SK-N-SH (cell line): ENCODE measurements around the gene MBD6. TPM values are rescaled to one million over a fixed set of nuclear protein-coding genes. Genes with fewer than 3 reads are reported as not detected.

Source experiments
- CTCF ChIA-PET: fragments of 300-600, 350-600 bp; formaldehyde crosslinking; extraction: SDS; loops from one replicate; lab custom pipeline; 2021; lab: Yijun Ruan, JAX
- POLR2A ChIA-PET: fragments of 350-600 bp; sonication (Branson Sonifier 250); formaldehyde crosslinking; extraction: SDS; loops from one replicate; lab custom pipeline; 2020; ENCODE audit warnings: antibody characterized with exemption, inconsistent platforms; lab: Yijun Ruan, JAX
- DNase-seq: peaks from one replicate; pipeline ENCODE4 v3.0.0; 2012
- H2AFZ ChIP-seq: fragments of 200-600 bp; sonication (generic); 2 replicates; pipeline ENCODE4 v1.8.1; 2016; ENCODE audit warnings: antibody characterized with exemption, mild to moderate bottlenecking, low read depth
- H3F3A ChIP-seq: fragments of 200-600 bp; sonication (generic); replicated peaks from 2 replicates; pipeline ENCODE3; 2016; ENCODE audit warnings: antibody characterized with exemption, mild to moderate bottlenecking; ENCODE audit not compliant: insufficient read depth
- H3K27ac ChIP-seq, 2 experiments: fragments of 200-500 bp in 1 of 2; fragments of 200-600 bp in 1 of 2; sonication (Bioruptor generic) in 1 of 2; sonication (generic), shearing (Covaris generic) in 1 of 2; 2 replicates each; pipeline versions ENCODE4 v1.5.1 to v1.6.1; 2014 to 2016; ENCODE audit warnings: low read depth in 2 of 2, inconsistent platforms in 1 of 2, low read length in 1 of 2, mild to moderate bottlenecking in 1 of 2, mixed read lengths in 1 of 2
- H3K27me3 ChIP-seq: fragments of 200-600 bp; sonication (generic), shearing (Covaris generic); 2 replicates; pipeline ENCODE4 v1.6.1; 2016; ENCODE audit warnings: mixed run types; ENCODE audit not compliant: insufficient read depth
- H3K36me3 ChIP-seq, 2 experiments: fragments of 200-500 bp in 1 of 2; fragments of 200-600 bp in 1 of 2; sonication (Bioruptor generic) in 1 of 2; sonication (generic) in 1 of 2; replicated peaks in 1 of 2; 2 replicates each; pipeline versions ENCODE3 to v1.5.1; 2014 to 2016; ENCODE audit warnings: low read length in 1 of 2, mild to moderate bottlenecking in 1 of 2; ENCODE audit not compliant: insufficient read depth in 2 of 2, control insufficient read depth in 1 of 2
- H3K4me1 ChIP-seq, 2 experiments: fragments of 200-500 bp in 1 of 2; fragments of 200-600 bp in 1 of 2; sonication (Bioruptor generic) in 1 of 2; sonication (generic), shearing (Covaris generic) in 1 of 2; 2 replicates each; pipeline versions ENCODE4 v1.5.1 to v1.6.1; 2014 to 2016; ENCODE audit warnings: low read depth in 1 of 2, low read length in 1 of 2, mixed run types in 1 of 2; ENCODE audit not compliant: insufficient read depth in 2 of 2, control insufficient read depth in 1 of 2
- H3K4me2 ChIP-seq: fragments of 200-600 bp; sonication (generic), shearing (Covaris generic); 2 replicates; pipeline ENCODE4 v1.6.1; 2017; ENCODE audit warnings: mixed run types
- H3K4me3 ChIP-seq, 2 experiments: fragments of 200-500 bp in 1 of 2; fragments of 200-600 bp in 1 of 2; sonication (Bioruptor generic) in 1 of 2; sonication (generic), shearing (Covaris generic) in 1 of 2; 2 replicates each; pipeline versions ENCODE4 v1.5.1 to v1.8.1; 2014 to 2016; ENCODE audit warnings: low read depth in 2 of 2, inconsistent platforms in 1 of 2, low read length in 1 of 2, mild to moderate bottlenecking in 1 of 2, mixed read lengths in 1 of 2, moderate library complexity in 1 of 2
- H3K79me2 ChIP-seq: fragments of 200-600 bp; sonication (generic); 2 replicates; pipeline ENCODE4 v1.8.1; 2017; ENCODE audit warnings: mild to moderate bottlenecking; ENCODE audit not compliant: insufficient read depth
- H3K9ac ChIP-seq: fragments of 200-600 bp; sonication (generic); 2 replicates; pipeline ENCODE4 v1.6.1; 2017; ENCODE audit warnings: mixed run types
- H3K9me2 ChIP-seq: fragments of 200-600 bp; sonication (generic); 2 replicates; pipeline ENCODE4 v1.6.1; 2017; ENCODE audit warnings: mixed run types
- H3K9me3 ChIP-seq: fragments of 200-600 bp; sonication (generic); 2 replicates; pipeline ENCODE4 v1.6.1; 2017; ENCODE audit warnings: mixed run types, mild to moderate bottlenecking, moderate library complexity
- H4K20me1 ChIP-seq: fragments of 200-600 bp; sonication (generic); 2 replicates; pipeline ENCODE4 v1.6.1; 2017; ENCODE audit warnings: mild to moderate bottlenecking, mixed run types; ENCODE audit not compliant: insufficient read depth
- CHD2 ChIP-seq: fragments of 150-350 bp; IDR thresholded peaks from 2 replicates; pipeline ENCODE4 v1.6.1; 2018; ENCODE audit warnings: low read length; ENCODE audit not compliant: partially characterized antibody
- ELF1 ChIP-seq: IDR thresholded peaks from 2 replicates; pipeline ENCODE4 v1.4.0; 2012
- EP300 ChIP-seq, 2 experiments: IDR thresholded peaks; 2 replicates each; pipeline versions ENCODE4 v1.4.0 to v1.6.1; 2012; ENCODE audit warnings: borderline replicate concordance in 1 of 2, low read depth in 1 of 2, low read length in 1 of 2
- EZH2phosphoT487 ChIP-seq: fragments of 200-600 bp; sonication (generic); IDR thresholded peaks from 2 replicates; pipeline ENCODE4 v1.6.1; 2017; ENCODE audit warnings: low read depth, mixed run types, mild to moderate bottlenecking, antibody characterized with exemption, moderate library complexity, borderline replicate concordance
- FOSL2 ChIP-seq: IDR thresholded peaks from 2 replicates; pipeline ENCODE4 v1.4.0; 2012; ENCODE audit warnings: low read depth, mild to moderate bottlenecking, moderate library complexity, borderline replicate concordance
- FOXM1 ChIP-seq: IDR thresholded peaks from 2 replicates; pipeline ENCODE4 v1.4.0; 2012; ENCODE audit warnings: low read depth, mild to moderate bottlenecking
- GATA2 ChIP-seq: sonication (generic); formaldehyde crosslinking; IDR thresholded peaks from 2 replicates; pipeline ENCODE4 v1.5.0; 2020; ENCODE audit warnings: mild to moderate bottlenecking, missing genetic modification reagents
- NFIC ChIP-seq: IDR thresholded peaks from 2 replicates; pipeline ENCODE4 v1.4.0; 2012; ENCODE audit warnings: borderline replicate concordance
- SIN3A ChIP-seq: IDR thresholded peaks from 2 replicates; pipeline ENCODE4 v1.6.1; 2012; ENCODE audit warnings: low read depth, mild to moderate bottlenecking, low read length, moderate library complexity, borderline replicate concordance
- SMC3 ChIP-seq: IDR thresholded peaks from 2 replicates; pipeline ENCODE4 v1.6.1; 2012; ENCODE audit warnings: low read depth, low read length, improper control_type of control experiment
- YY1 ChIP-seq: IDR thresholded peaks from 2 replicates; pipeline ENCODE4 v1.4.0; 2012; ENCODE audit warnings: low read depth, mild to moderate bottlenecking
- WGBS: methylation state at CpG from one replicate; pipeline ENCODE4 v1.1.6; 2017; ENCODE audit warnings: low lambda C conversion rate; 5-methylcytosine and 5-hydroxymethylcytosine counted together
- polyA plus RNA-seq, 3 experiments: library from polyadenylated mRNA; depleted of rRNA; stranded (reverse); fragments of >200 nt; gene quantifications; 2 replicates each; pipeline ENCODE4 v1.2.3, GENCODE V29; 2012
- TF ChIP-seq, protein P1 (sequence below): fragments of 150-350 bp; IDR thresholded peaks from 2 replicates; pipeline ENCODE4 v1.6.1; 2017; ENCODE audit warnings: antibody characterized with exemption, low read length, low read depth, borderline replicate concordance
- TF ChIP-seq, protein P2 (sequence below): IDR thresholded peaks from 2 replicates; pipeline ENCODE4 v1.4.0; 2012; ENCODE audit warnings: low read depth, borderline replicate concordance
- TF ChIP-seq, protein P3 (sequence below): IDR thresholded peaks from 2 replicates; pipeline ENCODE4 v1.4.0; 2012; ENCODE audit warnings: low read depth
- TF ChIP-seq, protein P4 (sequence below): IDR thresholded peaks from 2 replicates; pipeline ENCODE4 v1.6.1; 2012; ENCODE audit warnings: mild to moderate bottlenecking, low read depth, low read length, moderate library complexity
- TF ChIP-seq, protein P5 (sequence below): IDR thresholded peaks from 2 replicates; pipeline ENCODE4; 2012

Gene MBD6
- polyA plus RNA-seq, 1 of the 3 experiments (the other 2 are of a cell fraction), result 8.6 TPM

DNA sequence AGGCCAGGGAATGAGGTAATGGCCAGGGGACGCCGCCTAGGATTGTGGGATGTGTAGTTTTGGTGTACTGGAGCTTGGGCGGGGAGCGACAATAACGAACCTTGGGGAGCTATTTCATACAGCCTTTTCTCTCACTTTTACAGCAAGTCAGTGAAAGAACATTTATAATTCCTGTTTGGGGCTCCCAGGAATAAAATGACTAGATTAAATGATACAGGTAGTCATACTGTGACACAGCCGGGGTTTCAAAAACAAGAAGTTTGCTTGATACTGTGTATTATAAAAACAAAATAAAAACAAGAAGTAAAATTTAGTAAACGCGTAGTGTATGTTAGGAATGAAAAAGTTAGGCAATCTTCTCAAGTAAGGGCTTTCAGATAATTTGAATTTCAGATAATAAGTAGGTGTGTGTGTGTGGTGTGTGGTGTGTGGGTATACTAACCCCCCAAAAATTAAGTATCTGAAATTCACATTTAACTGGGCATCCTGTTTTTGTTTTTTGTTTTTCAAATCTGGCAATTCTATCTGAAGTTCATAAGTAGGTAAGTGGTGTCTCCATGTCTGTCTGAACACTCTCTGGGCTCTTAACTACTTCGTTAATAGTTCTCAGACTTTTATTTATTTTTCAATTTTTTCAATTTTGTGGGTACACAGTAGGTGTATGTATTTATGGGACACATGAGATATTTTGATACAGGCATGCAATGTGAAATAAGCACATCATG is 24.8 kb downstream of the MBD6 start:
- H3K4me2 ChIP-seq, result peak overlapping the region; percentile 97
- no peaks in the 10 kb centered on the region for H3K9me2 ChIP-seq
- peak overlapping the region; percentile 84 to 86 for H3K4me3 ChIP-seq
- H3K9ac ChIP-seq, result peak overlapping the region; percentile 95; the same call in 1 of the 2 replicates
- TF ChIP-seq YY1 (no peak; the same call in 1 of the 2 replicates), SIN3A (no peak), GATA2 (no peak), FOSL2 (no peak), ELF1 (no peak), CHD2 (no peak)
- TF ChIP-seq, protein P1, sequence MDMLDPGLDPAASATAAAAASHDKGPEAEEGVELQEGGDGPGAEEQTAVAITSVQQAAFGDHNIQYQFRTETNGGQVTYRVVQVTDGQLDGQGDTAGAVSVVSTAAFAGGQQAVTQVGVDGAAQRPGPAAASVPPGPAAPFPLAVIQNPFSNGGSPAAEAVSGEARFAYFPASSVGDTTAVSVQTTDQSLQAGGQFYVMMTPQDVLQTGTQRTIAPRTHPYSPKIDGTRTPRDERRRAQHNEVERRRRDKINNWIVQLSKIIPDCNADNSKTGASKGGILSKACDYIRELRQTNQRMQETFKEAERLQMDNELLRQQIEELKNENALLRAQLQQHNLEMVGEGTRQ, result no peak
- TF ChIP-seq, protein P2, sequence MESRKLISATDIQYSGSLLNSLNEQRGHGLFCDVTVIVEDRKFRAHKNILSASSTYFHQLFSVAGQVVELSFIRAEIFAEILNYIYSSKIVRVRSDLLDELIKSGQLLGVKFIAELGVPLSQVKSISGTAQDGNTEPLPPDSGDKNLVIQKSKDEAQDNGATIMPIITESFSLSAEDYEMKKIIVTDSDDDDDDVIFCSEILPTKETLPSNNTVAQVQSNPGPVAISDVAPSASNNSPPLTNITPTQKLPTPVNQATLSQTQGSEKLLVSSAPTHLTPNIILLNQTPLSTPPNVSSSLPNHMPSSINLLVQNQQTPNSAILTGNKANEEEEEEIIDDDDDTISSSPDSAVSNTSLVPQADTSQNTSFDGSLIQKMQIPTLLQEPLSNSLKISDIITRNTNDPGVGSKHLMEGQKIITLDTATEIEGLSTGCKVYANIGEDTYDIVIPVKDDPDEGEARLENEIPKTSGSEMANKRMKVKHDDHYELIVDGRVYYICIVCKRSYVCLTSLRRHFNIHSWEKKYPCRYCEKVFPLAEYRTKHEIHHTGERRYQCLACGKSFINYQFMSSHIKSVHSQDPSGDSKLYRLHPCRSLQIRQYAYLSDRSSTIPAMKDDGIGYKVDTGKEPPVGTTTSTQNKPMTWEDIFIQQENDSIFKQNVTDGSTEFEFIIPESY, result no peak
- peaks cover 63% of the 10 kb centered on the region for H3K79me2 ChIP-seq
- no peaks in the 10 kb centered on the region for H3K9me3 ChIP-seq
- DNase-seq, result no peak
- H2AFZ ChIP-seq, result peak overlapping the region; percentile 93
- H3K4me1 ChIP-seq, result peaks cover 18 to 29% of the 10 kb centered on the region in 2 experiments
- POLR2A ChIA-PET, result interaction anchor here (1.2 to 2.6 kb wide), 3 partner anchors 10 to 27 kb away, joined by 4 to 13 read pairs (median 5); partner anchors contain the start of gene DDIT3
- peaks cover 6 to 14% of the 10 kb centered on the region in 2 experiments for H3K36me3 ChIP-seq
- peaks cover 17% of the 10 kb centered on the region for H4K20me1 ChIP-seq
- H3F3A ChIP-seq, result peaks cover 17% of the 10 kb centered on the region
- CTCF ChIA-PET, result interaction anchor here (1.0 to 2.3 kb wide), 4 partner anchors 11 to 85 kb away, joined by 3 to 10 read pairs (median 4); partner anchors contain the start of genes B4GALNT1 and DDIT3
- H3K27me3 ChIP-seq, result no peaks in the 10 kb centered on the region
- WGBS, result 11% methylated on average over 9 of the region's 9 CpGs
- no peak overlapping the region; a peak in 1 of 4 replicates for H3K27ac ChIP-seq

DNA sequence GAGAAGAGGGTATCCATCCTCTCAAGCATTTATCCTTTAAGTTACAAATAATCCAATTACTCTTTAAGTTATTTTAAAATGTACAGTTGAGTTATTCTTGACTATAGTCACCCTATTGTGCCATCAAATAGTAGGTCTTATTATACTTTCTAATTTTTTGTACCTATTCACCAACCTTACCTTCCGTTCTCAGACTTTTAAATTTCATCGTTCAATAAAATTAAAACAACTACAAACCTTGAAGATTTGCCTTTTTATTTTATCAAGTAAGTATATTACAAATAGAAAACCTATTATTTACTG is 25.3 kb downstream of the MBD6 start:
- POLR2A ChIA-PET, result no interaction called here
- no peak overlapping the region for H3K27ac ChIP-seq
- DNase-seq, result no peak
- no peak overlapping the region for H3K4me2 ChIP-seq
- peaks cover 17% of the 10 kb centered on the region for H3F3A ChIP-seq
- CTCF ChIA-PET, result no interaction called here
- H2AFZ ChIP-seq, result peak overlapping the region; percentile 93; the same call in 1 of the 2 replicates
- no peaks in the 10 kb centered on the region for H3K27me3 ChIP-seq
- H3K4me3 ChIP-seq, result no peak overlapping the region
- WGBS, result 99% methylated on average over 2 of the region's 2 CpGs
- no peaks in the 10 kb centered on the region for H3K9me3 ChIP-seq
- peaks cover 60% of the 10 kb centered on the region for H3K79me2 ChIP-seq
- no peaks in the 10 kb centered on the region for H3K9me2 ChIP-seq
- H3K36me3 ChIP-seq, result peaks cover 6 to 12% of the 10 kb centered on the region in 2 experiments
- peaks cover 20 to 34% of the 10 kb centered on the region in 2 experiments for H3K4me1 ChIP-seq
- H3K9ac ChIP-seq, result no peak overlapping the region
- H4K20me1 ChIP-seq, result peaks cover 13% of the 10 kb centered on the region
- no peak for TF ChIP-seq GATA2
- TF ChIP-seq, protein P3, sequence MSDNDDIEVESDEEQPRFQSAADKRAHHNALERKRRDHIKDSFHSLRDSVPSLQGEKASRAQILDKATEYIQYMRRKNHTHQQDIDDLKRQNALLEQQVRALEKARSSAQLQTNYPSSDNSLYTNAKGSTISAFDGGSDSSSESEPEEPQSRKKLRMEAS, result no peak
- TF ChIP-seq SIN3A, result no peak
- TF ChIP-seq, protein P4, sequence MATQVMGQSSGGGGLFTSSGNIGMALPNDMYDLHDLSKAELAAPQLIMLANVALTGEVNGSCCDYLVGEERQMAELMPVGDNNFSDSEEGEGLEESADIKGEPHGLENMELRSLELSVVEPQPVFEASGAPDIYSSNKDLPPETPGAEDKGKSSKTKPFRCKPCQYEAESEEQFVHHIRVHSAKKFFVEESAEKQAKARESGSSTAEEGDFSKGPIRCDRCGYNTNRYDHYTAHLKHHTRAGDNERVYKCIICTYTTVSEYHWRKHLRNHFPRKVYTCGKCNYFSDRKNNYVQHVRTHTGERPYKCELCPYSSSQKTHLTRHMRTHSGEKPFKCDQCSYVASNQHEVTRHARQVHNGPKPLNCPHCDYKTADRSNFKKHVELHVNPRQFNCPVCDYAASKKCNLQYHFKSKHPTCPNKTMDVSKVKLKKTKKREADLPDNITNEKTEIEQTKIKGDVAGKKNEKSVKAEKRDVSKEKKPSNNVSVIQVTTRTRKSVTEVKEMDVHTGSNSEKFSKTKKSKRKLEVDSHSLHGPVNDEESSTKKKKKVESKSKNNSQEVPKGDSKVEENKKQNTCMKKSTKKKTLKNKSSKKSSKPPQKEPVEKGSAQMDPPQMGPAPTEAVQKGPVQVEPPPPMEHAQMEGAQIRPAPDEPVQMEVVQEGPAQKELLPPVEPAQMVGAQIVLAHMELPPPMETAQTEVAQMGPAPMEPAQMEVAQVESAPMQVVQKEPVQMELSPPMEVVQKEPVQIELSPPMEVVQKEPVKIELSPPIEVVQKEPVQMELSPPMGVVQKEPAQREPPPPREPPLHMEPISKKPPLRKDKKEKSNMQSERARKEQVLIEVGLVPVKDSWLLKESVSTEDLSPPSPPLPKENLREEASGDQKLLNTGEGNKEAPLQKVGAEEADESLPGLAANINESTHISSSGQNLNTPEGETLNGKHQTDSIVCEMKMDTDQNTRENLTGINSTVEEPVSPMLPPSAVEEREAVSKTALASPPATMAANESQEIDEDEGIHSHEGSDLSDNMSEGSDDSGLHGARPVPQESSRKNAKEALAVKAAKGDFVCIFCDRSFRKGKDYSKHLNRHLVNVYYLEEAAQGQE, result no peak
- TF ChIP-seq NFIC, result no peak
- TF ChIP-seq, protein P1, result no peak
- no peak for TF ChIP-seq FOXM1
- no peak for TF ChIP-seq EZH2phosphoT487
- TF ChIP-seq, protein P5, sequence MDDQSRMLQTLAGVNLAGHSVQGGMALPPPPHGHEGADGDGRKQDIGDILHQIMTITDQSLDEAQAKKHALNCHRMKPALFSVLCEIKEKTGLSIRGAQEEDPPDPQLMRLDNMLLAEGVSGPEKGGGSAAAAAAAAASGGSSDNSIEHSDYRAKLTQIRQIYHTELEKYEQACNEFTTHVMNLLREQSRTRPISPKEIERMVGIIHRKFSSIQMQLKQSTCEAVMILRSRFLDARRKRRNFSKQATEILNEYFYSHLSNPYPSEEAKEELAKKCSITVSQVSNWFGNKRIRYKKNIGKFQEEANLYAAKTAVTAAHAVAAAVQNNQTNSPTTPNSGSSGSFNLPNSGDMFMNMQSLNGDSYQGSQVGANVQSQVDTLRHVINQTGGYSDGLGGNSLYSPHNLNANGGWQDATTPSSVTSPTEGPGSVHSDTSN, result no peak
- no peak for TF ChIP-seq SMC3
- TF ChIP-seq EP300 (IDR thresholded peaks at IDR 0.05; ENCODE audit: borderline replicate concordance in 1 of 2, low read depth in 1 of 2, low read length in 1 of 2), result no peak
